Stimulated activated CD8-positive, alpha-beta memory T cell treated with anti-CD3 and anti-CD28 coated beads, Interleukin-4, amount 100 ng/mL, for 1 hour (primary cell): ENCODE results near the gene UBE2K.
"Not testable (repeated sequence)": the region's sequence is repeated elsewhere in the genome, so short reads cannot be mapped to it uniquely, and the experiment has no call there.

Experiments used
- DNase-seq, 2 donors: peaks; one replicate each; pipeline ENCODE4 v3.0.0-alpha.2; 2020; ENCODE audit warnings: low read depth in 2 of 2, low spot score in 1 of 2

UBE2K gene

GRCh38 chr4:39792529-39792928 lies 94.6 kb downstream of the UBE2K start:
- no peak for DNase-seq

- DNase-seq, result not testable (repeated sequence)
Observed at GRCh38 chr4:39792976-39793375, 95.0 kb downstream of the UBE2K start.

GRCh38 chr4:39802005-39802404 lies 104.1 kb downstream of the UBE2K start:
- DNase-seq, result no peak

- DNase-seq, result no peak
Observed at GRCh38 chr4:39808231-39808749, 110.4 kb downstream of the UBE2K start.

GRCh38 chr4:39812500-39812899 lies 114.6 kb downstream of the UBE2K start:
- DNase-seq, result no peak

GRCh38 chr4:39813033-39813432 lies 115.1 kb downstream of the UBE2K start:
- DNase-seq, result not testable (repeated sequence)

GRCh38 chr4:39813761-39814160 lies 115.8 kb downstream of the UBE2K start:
- DNase-seq, result not testable (repeated sequence)

GRCh38 chr4:39814403-39815185 lies 116.7 kb downstream of the UBE2K start:
- DNase-seq, result no peak

GRCh38 chr4:39818646-39819045 lies 120.7 kb downstream of the UBE2K start:
- DNase-seq, result no peak

- DNase-seq, result no peak
Observed at GRCh38 chr4:39820186-39820585, 122.2 kb downstream of the UBE2K start.

- no peak for DNase-seq
Observed at GRCh38 chr4:39821951-39822350, 124.0 kb downstream of the UBE2K start.

GRCh38 chr4:39822662-39823061 lies 124.7 kb downstream of the UBE2K start:
- DNase-seq, result no peak

- DNase-seq, result no peak
Observed at GRCh38 chr4:39823191-39823590, 125.3 kb downstream of the UBE2K start.

GRCh38 chr4:39825090-39825489 lies 127.2 kb downstream of the UBE2K start:
- DNase-seq, result no peak

- no peak for DNase-seq
Observed at GRCh38 chr4:39825741-39826231, 127.8 kb downstream of the UBE2K start.
